ENCODE results near the gene DUS3L. TPM values are rescaled to one million over a fixed set of nuclear protein-coding genes. Genes with fewer than 3 reads are reported as not detected.
A peak's percentile ranks its signal among the peaks of the same experiment; 100 is the strongest.
"Not testable (repeated sequence)": the region's sequence is repeated elsewhere in the genome, so short reads cannot be mapped to it uniquely, and the experiment has no call there.

The DUS3L gene
- total RNA-seq, 1 donor from 2014 or later, result 22.9 TPM

GRCh38 chr19:5775668-5776309, 15.2 kb downstream of the DUS3L start:
- no peak for DNase-seq (ENCODE audit: low read depth in 2 of 2)

GRCh38 chr19:5774921-5775320, 16.0 kb downstream of the DUS3L start:
- DNase-seq (ENCODE audit: low read depth in 2 of 2), result no peak

GRCh38 chr19:5773276-5773675, 17.7 kb downstream of the DUS3L start:
- DNase-seq (ENCODE audit: low read depth in 2 of 2), result no peak

DNA sequence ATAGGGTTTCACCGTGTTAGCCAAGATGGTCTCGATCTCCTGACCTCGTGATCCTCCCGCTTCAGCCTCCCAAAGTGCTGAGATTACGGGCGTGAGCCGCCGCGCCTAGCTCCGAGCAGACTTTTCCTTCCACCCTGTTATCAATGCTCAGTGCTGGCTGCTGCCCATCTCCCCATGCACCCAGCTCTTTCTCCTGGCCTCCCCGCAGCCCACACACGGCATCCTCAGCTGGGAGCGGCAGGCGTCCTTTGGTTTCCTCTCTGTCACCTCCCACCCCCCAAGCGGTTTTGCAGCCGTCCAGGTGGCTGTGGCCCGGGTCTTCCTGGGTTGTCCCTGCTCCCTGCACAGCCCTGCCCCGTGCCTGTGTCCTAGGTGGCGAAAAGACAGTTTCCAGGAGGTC, 18.5 kb downstream of the DUS3L start:
- DNase-seq (ENCODE audit: low read depth in 2 of 2), result no peak

DNA sequence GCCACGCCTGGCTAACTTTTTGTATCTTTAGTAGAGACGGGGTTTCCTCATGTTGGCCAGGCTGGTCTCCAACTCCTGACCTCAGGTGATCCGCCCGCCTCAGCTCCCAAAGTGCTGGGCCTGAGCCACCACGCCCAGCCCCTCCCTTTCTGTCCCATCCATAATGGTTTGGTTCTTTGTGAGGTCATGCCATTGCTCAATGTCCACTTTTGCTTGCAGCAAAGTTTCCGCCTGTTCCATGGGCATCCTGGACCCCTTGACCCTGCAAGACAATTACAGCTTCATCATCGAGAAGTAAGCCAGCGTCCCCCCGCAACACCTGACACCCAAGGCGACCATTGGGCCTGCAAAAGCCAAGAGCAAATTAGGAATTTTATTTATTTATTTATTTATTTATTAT, 23.0 kb downstream of the DUS3L start:
- no peak for DNase-seq (ENCODE audit: low read depth in 2 of 2)

- DNase-seq (ENCODE audit: low read depth in 2 of 2), result no peak
Observed at GRCh38 chr19:5765220-5765619, 25.7 kb downstream of the DUS3L start.

DNA sequence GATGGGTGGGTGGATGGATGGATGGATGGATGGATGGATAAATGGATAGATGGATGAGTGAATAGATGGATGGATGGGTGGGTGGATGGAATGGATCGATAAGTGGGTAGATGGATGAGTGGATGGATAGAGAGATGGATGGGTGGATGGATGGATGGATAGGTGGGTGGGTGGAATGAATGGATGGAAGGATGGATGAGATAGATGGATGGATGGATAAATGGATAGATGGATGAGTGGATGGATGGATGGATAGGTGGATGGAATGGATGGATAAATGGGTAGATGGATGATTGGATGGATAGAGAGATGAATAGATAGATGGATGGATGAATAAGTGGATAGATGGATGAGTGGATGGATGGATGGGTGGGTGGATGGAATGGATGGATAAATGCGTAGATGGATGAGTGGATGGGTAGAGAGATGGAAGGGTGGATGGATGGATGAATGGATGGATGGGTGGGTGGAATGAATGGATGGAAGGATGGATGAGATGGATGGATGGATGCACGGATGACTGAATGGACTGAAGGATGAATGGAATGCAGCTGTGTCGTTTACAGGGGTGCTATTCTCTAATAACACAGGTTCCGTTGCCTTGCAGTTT, 28.2 kb downstream of the DUS3L start:
- DNase-seq (ENCODE audit: low read depth in 2 of 2), result no peak

GRCh38 chr19:5753743-5754142, 37.2 kb downstream of the DUS3L start:
- DNase-seq (ENCODE audit: low read depth in 2 of 2), result no peak

DNA sequence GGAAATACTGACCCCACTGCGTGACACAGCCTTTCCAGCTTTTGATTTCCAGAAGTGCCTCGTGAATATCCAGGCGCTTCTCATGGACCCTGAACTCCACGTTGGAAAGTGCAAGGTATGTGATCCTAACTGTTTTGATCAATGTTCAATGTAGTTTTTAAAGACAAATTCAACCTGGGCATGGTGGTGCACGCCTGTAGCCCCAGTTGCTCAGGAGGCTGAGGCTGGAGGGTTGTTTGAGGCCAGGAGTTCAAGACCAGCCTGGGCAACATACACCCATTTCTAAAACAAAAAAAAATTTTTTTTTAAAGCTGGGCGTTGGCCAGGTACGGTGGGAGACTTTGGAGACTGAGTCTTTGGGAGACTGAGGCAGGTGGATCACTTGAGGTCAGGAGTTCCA, 39.3 kb downstream of the DUS3L start:
- no peak for DNase-seq (ENCODE audit: low read depth in 2 of 2)

GRCh38 chr19:5749505-5749904, 41.5 kb downstream of the DUS3L start:
- no peak for DNase-seq (ENCODE audit: low read depth in 2 of 2)

DNA sequence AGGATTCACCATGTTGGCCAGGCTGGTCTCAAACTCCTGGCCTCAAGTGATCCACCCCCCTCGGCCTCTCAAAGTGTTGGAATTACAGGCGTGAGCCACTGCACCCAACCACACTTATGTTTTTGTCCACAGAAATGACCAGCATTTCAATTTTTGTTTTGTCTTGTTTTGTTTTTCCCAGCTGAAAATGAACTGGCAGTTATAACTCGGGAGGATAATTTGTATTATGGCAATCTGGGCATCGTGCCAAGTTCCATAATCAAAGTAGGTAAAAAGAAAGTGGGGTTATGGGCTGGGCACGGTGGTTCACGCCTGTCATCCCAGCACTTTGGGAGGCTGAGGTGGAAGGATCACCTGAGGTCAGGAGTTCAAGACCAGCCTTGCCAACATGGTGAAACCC, 42.0 kb downstream of the DUS3L start:
- peak; percentile 3 to 21 for DNase-seq (ENCODE audit: low read depth in 2 of 2)

- DNase-seq (ENCODE audit: low read depth in 2 of 2), result not testable (repeated sequence)
Observed at GRCh38 chr19:5744999-5745398, 46.0 kb downstream of the DUS3L start.

- DNase-seq (ENCODE audit: low read depth in 2 of 2), result no peak
Observed at GRCh38 chr19:5743630-5744029, 47.3 kb downstream of the DUS3L start.

DNA sequence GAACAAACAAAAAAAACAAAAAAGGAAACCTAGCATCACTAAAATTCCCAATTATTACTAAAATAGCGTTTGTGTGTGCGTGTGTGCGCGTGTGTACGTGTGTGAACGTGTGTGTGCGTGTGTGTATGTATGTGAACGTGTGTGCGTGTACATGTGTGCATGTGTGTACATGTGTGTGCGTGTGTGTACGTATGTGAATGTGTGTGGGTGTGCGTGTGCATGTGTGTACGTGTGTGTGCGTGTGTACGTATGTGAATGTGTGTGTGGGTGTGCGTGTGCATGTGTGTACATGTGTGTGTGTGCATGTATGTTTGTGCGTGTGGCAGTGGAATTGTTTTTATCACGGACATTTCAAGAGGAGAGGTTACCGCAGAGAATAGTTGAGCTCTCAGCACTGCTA, 48.9 kb downstream of the DUS3L start:
- no peak for DNase-seq (ENCODE audit: low read depth in 2 of 2)

DNA sequence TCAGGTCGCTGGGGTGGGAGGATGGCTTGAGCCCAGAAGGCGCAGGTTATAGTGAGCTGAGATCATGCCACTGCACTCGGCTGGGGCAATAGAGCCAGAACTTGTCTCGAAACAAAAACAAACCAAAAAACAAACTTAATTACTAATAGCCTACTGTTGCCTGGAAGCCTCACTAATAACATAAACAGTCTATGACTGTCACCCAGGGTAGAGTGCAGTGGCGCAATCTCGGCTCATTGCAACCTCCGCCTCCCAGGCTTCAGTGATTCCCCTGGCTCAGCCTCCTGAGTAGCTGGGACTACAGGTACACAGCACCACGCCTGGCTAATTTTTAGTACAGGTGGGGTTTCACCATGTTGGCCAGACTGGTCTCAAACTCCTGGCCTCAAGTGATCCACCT, 52.5 kb downstream of the DUS3L start:
- no peak for DNase-seq (ENCODE audit: low read depth in 2 of 2)

Other genes starting within 250 kb of the DUS3L start
- gene TINCR, start 223.2 kb downstream of the DUS3L start, total RNA-seq, result not detected in 2 replicates
- gene SAFB2, start 168.4 kb downstream of the DUS3L start, total RNA-seq, result 19.4 and 23.0 TPM in 2 replicates
- 35.7 and 56.4 TPM in 2 replicates for gene SAFB, start 168.1 kb downstream of the DUS3L start, total RNA-seq
- gene MICOS13, start 110.6 kb downstream of the DUS3L start, total RNA-seq, result 29.6 and 46.2 TPM in 2 replicates
- gene HSD11B1L, start 110.1 kb downstream of the DUS3L start, total RNA-seq, result 3.3 and 9.2 TPM in 2 replicates
- 442 and 761 TPM in 2 replicates for gene RPL36, start 100.9 kb downstream of the DUS3L start, total RNA-seq
- gene LONP1, start 71.0 kb downstream of the DUS3L start, total RNA-seq, result 49.9 and 56.9 TPM in 2 replicates
- gene CATSPERD, start 70.5 kb downstream of the DUS3L start, total RNA-seq, result not detected in 2 replicates
- gene PRR22, start 6.4 kb downstream of the DUS3L start, total RNA-seq, result 0.39 and 0.51 TPM in 2 replicates
- gene NRTN, start 13.9 kb upstream of the DUS3L start, total RNA-seq, result 0.13 and 0.51 TPM in 2 replicates
- not detected in 2 replicates for gene FUT6, start 48.5 kb upstream of the DUS3L start, total RNA-seq
- not detected in 2 replicates for gene FUT3, start 60.3 kb upstream of the DUS3L start, total RNA-seq
- not detected in 2 replicates for gene FUT5, start 79.4 kb upstream of the DUS3L start, total RNA-seq
- 242 and 246 TPM in 2 replicates for gene NDUFA11, start 112.6 kb upstream of the DUS3L start, total RNA-seq
- 4.2 and 6.4 TPM in 2 replicates for gene VMAC, start 113.7 kb upstream of the DUS3L start, total RNA-seq
- 1.7 and 3.4 TPM in 2 replicates for gene CAPS, start 123.1 kb upstream of the DUS3L start, total RNA-seq
- 20.0 and 29.6 TPM in 2 replicates for gene RANBP3, start 187.0 kb upstream of the DUS3L start, total RNA-seq